K562 (cell line): ENCODE data around the gene RNF121. TPM values are rescaled to one million over a fixed set of nuclear protein-coding genes. Genes with fewer than 3 reads are reported as not detected.

Source experiments
- ATAC-seq: fragments of 200-7000 bp; cut with Tn5 transposase; 3 replicates; pipeline ENCODE4 v1.9.1; 2020; ENCODE audit warnings: moderate library complexity
- BruUV-seq: library from RNA; stranded (reverse); fragments of 400-500 nt; replicated peaks from 2 replicates; lab custom pipeline; 2021; lab: Mats Ljungman, UMichigan
- CTCF ChIA-PET: fragments of 300-600 bp; formaldehyde crosslinking; extraction: SDS; loops from one replicate; lab custom pipeline; 2021; ENCODE audit warnings: low intra/inter-chr PET ratio; lab: Yijun Ruan, JAX
- POLR2A ChIA-PET: fragments of 300-600, 350-650 bp; sonication (Branson Sonifier 250); formaldehyde crosslinking; extraction: SDS; loops from one replicate; lab custom pipeline; 2021; ENCODE audit warnings: antibody characterized with exemption, inconsistent platforms; lab: Yijun Ruan, JAX
- DNase-seq, 4 experiments: peaks; one replicate each; pipeline versions ENCODE4 v3.0.0 to v3.0.0-alpha.2; 2011 to 2018; ENCODE audit warnings: low spot score in 3 of 4, mixed read lengths in 3 of 4; ENCODE audit errors: extremely low read depth in 1 of 4
- FAIRE-seq: peaks from 2 replicates; lab custom pipeline; 2011; peaks lifted over from hg19 to GRCh38; lab: Jason Lieb, UNC
- H2AFZ ChIP-seq: 2 replicates; pipeline ENCODE4 v1.6.0; 2011; ENCODE audit warnings: low read depth, low read length, control low read depth, inconsistent platforms
- H3K27ac ChIP-seq: fragments of 200-600 bp; 3 replicates; pipeline ENCODE4 v1.8.0; 2011; ENCODE audit warnings: low read depth, mild to moderate bottlenecking, control low read depth, inconsistent platforms, low read length, moderate library complexity, mixed read lengths; ENCODE audit errors: extremely low read depth
- H3K27me3 ChIP-seq, 2 experiments: fragments of 300-600 bp in 1 of 2; 2 replicates in 1 of 2; 3 replicates in 1 of 2; pipeline versions ENCODE4 v1.6.0 to v1.8.0; 2011; ENCODE audit warnings: inconsistent platforms in 2 of 2, low read length in 2 of 2, mild to moderate bottlenecking in 1 of 2, mixed read lengths in 1 of 2, moderate library complexity in 1 of 2; ENCODE audit not compliant: control insufficient read depth in 2 of 2, insufficient read depth in 2 of 2
- H3K36me3 ChIP-seq: fragments of 300-600 bp; 3 replicates; pipeline ENCODE4 v1.8.0; 2011; ENCODE audit warnings: mild to moderate bottlenecking, low read length, inconsistent platforms; ENCODE audit not compliant: control insufficient read depth, insufficient read depth
- H3K4me1 ChIP-seq, 2 experiments: fragments of 200-600 bp in 1 of 2; replicated peaks in 1 of 2; 2 replicates in 1 of 2; 3 replicates in 1 of 2; pipeline versions ENCODE4 v1.5.1 to v1.8.0; 2011; ENCODE audit warnings: inconsistent platforms in 2 of 2, low read length in 2 of 2, mild to moderate bottlenecking in 1 of 2, mixed read lengths in 1 of 2, moderate library complexity in 1 of 2; ENCODE audit not compliant: control insufficient read depth in 2 of 2, insufficient read depth in 2 of 2
- H3K4me2 ChIP-seq: 2 replicates; pipeline ENCODE4 v1.6.1; 2011; ENCODE audit warnings: low read length, control low read depth, inconsistent platforms, mixed read lengths; ENCODE audit not compliant: insufficient read depth
- H3K4me3 ChIP-seq: fragments of 200-600 bp; sonication (generic), shearing (Covaris generic); 2 replicates; pipeline ENCODE4 v1.5.1; 2016; ENCODE audit warnings: control low read depth, inconsistent platforms
- H3K79me2 ChIP-seq: fragments of 200-600 bp; 3 replicates; pipeline ENCODE4 v1.8.0; 2011; ENCODE audit warnings: low read length, inconsistent platforms; ENCODE audit not compliant: control insufficient read depth, insufficient read depth
- H3K9ac ChIP-seq, 2 experiments: 2 replicates each; pipeline versions ENCODE4 v1.6.0 to v1.6.1; 2011; ENCODE audit warnings: low read depth in 2 of 2, low read length in 2 of 2, control low read depth in 1 of 2, inconsistent platforms in 1 of 2, mild to moderate bottlenecking in 1 of 2, mixed read lengths in 1 of 2; ENCODE audit not compliant: insufficient read depth in 1 of 2
- H3K9me1 ChIP-seq: one replicate; pipeline ENCODE4 v1.6.0; 2011; ENCODE audit warnings: inconsistent platforms, mild to moderate bottlenecking, low read length, moderate library complexity; ENCODE audit not compliant: control insufficient read depth, insufficient read depth
- H3K9me3 ChIP-seq: replicated peaks from 2 replicates; pipeline ENCODE4 v1.5.1; 2011; ENCODE audit warnings: low read depth, low read length, inconsistent platforms; ENCODE audit not compliant: control insufficient read depth, insufficient read depth
- H4K20me1 ChIP-seq: replicated peaks from 2 replicates; pipeline ENCODE4 v1.6.1; 2011; ENCODE audit warnings: low read length, inconsistent platforms, mixed read lengths; ENCODE audit not compliant: control insufficient read depth, insufficient read depth
- BCOR ChIP-seq: fragments of 450-650 bp; IDR thresholded peaks from 2 replicates; pipeline ENCODE4 v1.6.1; 2016
- BRF1 ChIP-seq: IDR thresholded peaks from 3 replicates; pipeline ENCODE4 v1.6.1; 2011; ENCODE audit warnings: borderline replicate concordance, mild to moderate bottlenecking; ENCODE audit not compliant: insufficient read length; ENCODE audit errors: extremely low read depth
- CBFB ChIP-seq: sonication (generic); formaldehyde crosslinking; IDR thresholded peaks from 2 replicates; pipeline ENCODE4 v1.4.0; 2020; ENCODE audit warnings: mild to moderate bottlenecking, missing genetic modification reagents
- CBX1 ChIP-seq: sonication (generic); IDR thresholded peaks from 2 replicates; pipeline ENCODE4 v1.6.1; 2016; ENCODE audit warnings: antibody characterized with exemption, low read depth, mild to moderate bottlenecking
- HMG20A ChIP-seq: fragments of 450-650 bp; formaldehyde crosslinking; conservative IDR thresholded peaks from 2 replicates; pipeline ENCODE4 v1.4.0; 2020; ENCODE audit warnings: mild to moderate bottlenecking, mixed read lengths
- MTA3 ChIP-seq: fragments of 450-650 bp; formaldehyde crosslinking; IDR thresholded peaks from 2 replicates; pipeline ENCODE4 v1.6.1; 2017; ENCODE audit warnings: mild to moderate bottlenecking, borderline replicate concordance
- NBN ChIP-seq: fragments of 450-650 bp; IDR thresholded peaks from 2 replicates; pipeline ENCODE4 v1.6.1; 2016; ENCODE audit warnings: low read depth, mild to moderate bottlenecking
- PHB2 ChIP-seq: fragments of 450-650 bp; IDR thresholded peaks from 2 replicates; pipeline ENCODE4 v1.6.1; 2017; ENCODE audit warnings: low read depth
- SAFB ChIP-seq: fragments of 200-400 bp; formaldehyde crosslinking; IDR thresholded peaks from 2 replicates; pipeline ENCODE4 v1.6.1; 2017; ENCODE audit warnings: low read depth, low read length, borderline replicate concordance
- ZNF445 ChIP-seq: fragments of 250-450 bp; sonication (Bioruptor Pico); IDR thresholded peaks from 2 replicates; pipeline ENCODE4 v1.4.0; 2020; ENCODE audit warnings: low read depth, mild to moderate bottlenecking, moderate library complexity
- WGBS: fragments of 100-300 bp; shearing (Covaris generic); methylation state at CpG from one replicate; pipeline ENCODE4 v1.1.6; 2016; ENCODE audit warnings: low coverage, mixed read lengths; ENCODE audit not compliant: insufficient coverage; ENCODE audit errors: missing lambda C conversion rate; 5-methylcytosine and 5-hydroxymethylcytosine counted together
- in situ Hi-C: fragments of 300-500 bp; cut with MboI; formaldehyde crosslinking; loops from 4 replicates; pipeline ENCODE4 v1.15.0; 2018; ENCODE audit warnings: inconsistent platforms, mixed read lengths
- intact Hi-C: fragments of 100-400 bp; cut with micrococcal nuclease; formaldehyde crosslinking; loops from 2 replicates; pipeline ENCODE4 v1.14.2; 2022
- polyA plus RNA-seq, 8 experiments: library from polyadenylated mRNA; depleted of rRNA in 4 of 8; stranded (reverse) in 5 of 8; unstranded in 3 of 8; fragments of >200 nt; fragmentation: Nextera tagmentation in 2 of 8; fragmentation: Illumina TruSeq in 1 of 8; extraction: Ambion mirVana in 2 of 8; extraction: Trizol in 1 of 8; gene quantifications; 2 replicates each; pipeline versions ENCODE4 v1.2.1 to v1.2.3, GENCODE V29; 2011 to 2014; ENCODE audit warnings: inconsistent platforms in 1 of 8, missing spikeins in 1 of 8
- total RNA-seq, 7 experiments: library from RNA; depleted of rRNA in 6 of 7; stranded (reverse); fragments of >200 nt in 6 of 7; fragmentation: Illumina TruSeq in 2 of 7; extraction: Trizol in 2 of 7; gene quantifications; 2 replicates each; pipeline versions ENCODE4 v1.2.1 to v1.2.3, GENCODE V29; 2011 to 2021; ENCODE audit warnings: low replicate concordance in 1 of 7
- TF ChIP-seq, protein P1 (sequence below): IDR thresholded peaks from 2 replicates; pipeline ENCODE4 v1.6.1; 2011; ENCODE audit warnings: borderline replicate concordance, low read depth, mild to moderate bottlenecking, moderate library complexity, low read length; ENCODE audit not compliant: insufficient read depth, poor library complexity, severe bottlenecking
- TF ChIP-seq, protein P2 (sequence below): sonication (generic); formaldehyde crosslinking; IDR thresholded peaks from 2 replicates; pipeline ENCODE4 v1.8.0; 2022; ENCODE audit warnings: mild to moderate bottlenecking, missing genetic modification reagents
- TF ChIP-seq, protein P3 (sequence below): fragments of 450-650 bp; formaldehyde crosslinking; IDR thresholded peaks from 2 replicates; pipeline ENCODE4 v1.4.0; 2020; ENCODE audit warnings: mild to moderate bottlenecking, moderate library complexity
- TF ChIP-seq, protein P4 (sequence below): fragments of 450-650 bp; IDR thresholded peaks from 2 replicates; pipeline ENCODE4 v1.6.1; 2016

Gene RNF121
- total and polyA plus RNA-seq, 9 of the 15 experiments (the other 6 are each of a cell fraction or from before 2014, with no cell fraction given): 8.0 to 63.4 (median 20.5) TPM

DNA sequence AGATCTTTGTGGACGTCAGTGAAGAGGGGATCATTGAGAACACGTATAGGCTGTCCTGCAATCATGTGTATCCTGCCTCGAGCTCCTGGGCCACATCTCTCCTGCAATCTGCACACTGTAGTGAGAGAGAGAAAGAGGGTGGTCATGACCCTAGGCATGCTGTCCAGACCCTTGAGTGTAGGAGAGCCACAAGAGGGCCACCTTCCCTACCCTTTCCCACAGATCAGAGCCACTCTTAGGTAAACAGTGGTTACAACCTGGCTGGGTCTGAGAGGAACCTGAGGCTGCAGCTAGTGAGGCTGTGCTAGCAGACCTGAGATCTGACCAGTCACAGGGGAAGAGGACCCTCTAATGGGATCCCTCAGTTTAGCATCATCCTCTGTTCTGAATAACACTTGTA, 65.9 kb downstream of the RNF121 start (continued):
- TF ChIP-seq, protein P1, sequence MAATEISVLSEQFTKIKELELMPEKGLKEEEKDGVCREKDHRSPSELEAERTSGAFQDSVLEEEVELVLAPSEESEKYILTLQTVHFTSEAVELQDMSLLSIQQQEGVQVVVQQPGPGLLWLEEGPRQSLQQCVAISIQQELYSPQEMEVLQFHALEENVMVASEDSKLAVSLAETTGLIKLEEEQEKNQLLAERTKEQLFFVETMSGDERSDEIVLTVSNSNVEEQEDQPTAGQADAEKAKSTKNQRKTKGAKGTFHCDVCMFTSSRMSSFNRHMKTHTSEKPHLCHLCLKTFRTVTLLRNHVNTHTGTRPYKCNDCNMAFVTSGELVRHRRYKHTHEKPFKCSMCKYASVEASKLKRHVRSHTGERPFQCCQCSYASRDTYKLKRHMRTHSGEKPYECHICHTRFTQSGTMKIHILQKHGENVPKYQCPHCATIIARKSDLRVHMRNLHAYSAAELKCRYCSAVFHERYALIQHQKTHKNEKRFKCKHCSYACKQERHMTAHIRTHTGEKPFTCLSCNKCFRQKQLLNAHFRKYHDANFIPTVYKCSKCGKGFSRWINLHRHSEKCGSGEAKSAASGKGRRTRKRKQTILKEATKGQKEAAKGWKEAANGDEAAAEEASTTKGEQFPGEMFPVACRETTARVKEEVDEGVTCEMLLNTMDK: peak; percentile 39

DNA sequence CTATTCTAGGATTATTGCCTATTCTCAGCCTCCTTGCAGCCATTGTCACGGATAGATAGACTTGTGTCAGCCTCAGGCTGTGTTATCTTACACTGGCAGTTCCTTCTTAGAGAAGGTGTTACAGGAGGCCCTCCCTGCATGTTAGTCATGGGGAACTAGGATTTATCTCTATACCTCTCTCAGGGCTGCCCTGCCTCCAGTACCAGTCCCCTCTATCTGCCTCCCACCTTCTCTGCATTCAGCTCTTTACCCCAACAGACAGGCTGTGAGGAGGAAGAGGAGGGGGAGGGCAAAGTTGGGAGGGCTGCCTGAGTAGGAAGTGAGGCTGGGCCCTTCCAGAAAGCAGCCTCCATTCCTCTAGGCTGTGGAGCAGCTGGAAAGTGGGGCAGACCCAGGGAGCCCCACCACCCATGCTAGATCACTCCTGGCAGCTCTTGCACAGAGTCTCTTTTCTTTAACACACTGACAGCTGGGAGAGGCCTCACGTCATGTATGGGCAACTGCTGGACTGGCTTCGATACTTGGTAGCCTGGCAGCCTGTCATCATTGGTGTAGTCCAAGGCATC, 67.0 kb downstream of the RNF121 start:
- POLR2A ChIA-PET: interaction anchor here (0.7 to 3.5 kb wide), 4 partner anchors 10 to 42 kb away, joined by 3 to 12 read pairs (median 4); no protein-coding TSS in a partner anchor
- Histone ChIP-seq H3K27ac (peak overlapping the region; percentile 69), H3K4me2 (peak overlapping the region; percentile 81), H3K36me3 (peaks cover 48% of the 10 kb centered on the region), H3K27me3 (no peaks in the 10 kb centered on the region), H2AFZ (no peak overlapping the region), H4K20me1 (peaks cover 10% of the 10 kb centered on the region), H3K9ac (peak overlapping the region; percentile 33 to 70; a peak in 1 of 4 replicates), H3K9me1 (peaks cover 14% of the 10 kb centered on the region), H3K9me3 (no peaks in the 10 kb centered on the region), H3K4me3 (no peak overlapping the region), H3K4me1 (peaks cover 44 to 62% of the 10 kb centered on the region in 2 experiments), H3K79me2 (no peaks in the 10 kb centered on the region)
- intact Hi-C loops (loop anchor here (5.0 kb wide), 1 partner anchor 134 kb away; no protein-coding TSS in a partner anchor), in situ Hi-C loops (no loop called here)
- CTCF ChIA-PET: no interaction called here
- DNase-seq: peak; percentile 75 to 93 (median 84)
- peak; percentile 97 for FAIRE-seq
- BruUV-seq: no TSS peak
- peak; percentile 92 for ATAC-seq
- WGBS: 41% methylated on average over 3 of the region's 3 CpGs
- TF ChIP-seq, protein P2, sequence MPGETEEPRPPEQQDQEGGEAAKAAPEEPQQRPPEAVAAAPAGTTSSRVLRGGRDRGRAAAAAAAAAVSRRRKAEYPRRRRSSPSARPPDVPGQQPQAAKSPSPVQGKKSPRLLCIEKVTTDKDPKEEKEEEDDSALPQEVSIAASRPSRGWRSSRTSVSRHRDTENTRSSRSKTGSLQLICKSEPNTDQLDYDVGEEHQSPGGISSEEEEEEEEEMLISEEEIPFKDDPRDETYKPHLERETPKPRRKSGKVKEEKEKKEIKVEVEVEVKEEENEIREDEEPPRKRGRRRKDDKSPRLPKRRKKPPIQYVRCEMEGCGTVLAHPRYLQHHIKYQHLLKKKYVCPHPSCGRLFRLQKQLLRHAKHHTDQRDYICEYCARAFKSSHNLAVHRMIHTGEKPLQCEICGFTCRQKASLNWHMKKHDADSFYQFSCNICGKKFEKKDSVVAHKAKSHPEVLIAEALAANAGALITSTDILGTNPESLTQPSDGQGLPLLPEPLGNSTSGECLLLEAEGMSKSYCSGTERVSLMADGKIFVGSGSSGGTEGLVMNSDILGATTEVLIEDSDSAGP (CRISPR knock-in tag): no peak
- TF ChIP-seq BCOR: no peak; the same call in 1 of the 2 replicates
- no peak for TF ChIP-seq ZNF445 (CRISPR knock-in tag)
- TF ChIP-seq, protein P3, sequence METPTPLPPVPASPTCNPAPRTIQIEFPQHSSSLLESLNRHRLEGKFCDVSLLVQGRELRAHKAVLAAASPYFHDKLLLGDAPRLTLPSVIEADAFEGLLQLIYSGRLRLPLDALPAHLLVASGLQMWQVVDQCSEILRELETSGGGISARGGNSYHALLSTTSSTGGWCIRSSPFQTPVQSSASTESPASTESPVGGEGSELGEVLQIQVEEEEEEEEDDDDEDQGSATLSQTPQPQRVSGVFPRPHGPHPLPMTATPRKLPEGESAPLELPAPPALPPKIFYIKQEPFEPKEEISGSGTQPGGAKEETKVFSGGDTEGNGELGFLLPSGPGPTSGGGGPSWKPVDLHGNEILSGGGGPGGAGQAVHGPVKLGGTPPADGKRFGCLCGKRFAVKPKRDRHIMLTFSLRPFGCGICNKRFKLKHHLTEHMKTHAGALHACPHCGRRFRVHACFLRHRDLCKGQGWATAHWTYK: 0 out of 2 replicates have a peak, but pooled peaks have one; percentile 24
- TF ChIP-seq MTA3: peak; percentile 59; the same call in 1 of the 2 replicates
- TF ChIP-seq PHB2: peak; percentile 83; the same call in 1 of the 2 replicates
- no peak for TF ChIP-seq CBFB (CRISPR knock-in tag)
- TF ChIP-seq HMG20A (CRISPR knock-in tag): no peak
- no peak for TF ChIP-seq CBX1
- TF ChIP-seq, protein P4, sequence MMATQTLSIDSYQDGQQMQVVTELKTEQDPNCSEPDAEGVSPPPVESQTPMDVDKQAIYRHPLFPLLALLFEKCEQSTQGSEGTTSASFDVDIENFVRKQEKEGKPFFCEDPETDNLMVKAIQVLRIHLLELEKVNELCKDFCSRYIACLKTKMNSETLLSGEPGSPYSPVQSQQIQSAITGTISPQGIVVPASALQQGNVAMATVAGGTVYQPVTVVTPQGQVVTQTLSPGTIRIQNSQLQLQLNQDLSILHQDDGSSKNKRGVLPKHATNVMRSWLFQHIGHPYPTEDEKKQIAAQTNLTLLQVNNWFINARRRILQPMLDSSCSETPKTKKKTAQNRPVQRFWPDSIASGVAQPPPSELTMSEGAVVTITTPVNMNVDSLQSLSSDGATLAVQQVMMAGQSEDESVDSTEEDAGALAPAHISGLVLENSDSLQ: peak; percentile 50
- TF ChIP-seq SAFB: no peak
- TF ChIP-seq NBN: 0 out of 2 replicates have a peak, but pooled peaks have one; percentile 51
- no peak for TF ChIP-seq BRF1
